GM18873 (cell line): ENCODE results near the gene TMEM255B.
"Not testable (repeated sequence)": the region's sequence is repeated elsewhere in the genome, so short reads cannot be mapped to it uniquely, and the experiment has no call there.

Experiments used
- ATAC-seq: cut with Tn5 transposase; IDR thresholded peaks from one replicate; pipeline ENCODE4 v1.9.1; 2021; ENCODE audit warnings: mild to moderate bottlenecking, moderate library complexity, moderate number of reproducible peaks; ENCODE audit not compliant: unreplicated experiment, low FRiP score

TMEM255B gene

GRCh38 chr13:113813749-113814434 lies 54.9 kb downstream of the TMEM255B start:
- ATAC-seq: no peak

DNA sequence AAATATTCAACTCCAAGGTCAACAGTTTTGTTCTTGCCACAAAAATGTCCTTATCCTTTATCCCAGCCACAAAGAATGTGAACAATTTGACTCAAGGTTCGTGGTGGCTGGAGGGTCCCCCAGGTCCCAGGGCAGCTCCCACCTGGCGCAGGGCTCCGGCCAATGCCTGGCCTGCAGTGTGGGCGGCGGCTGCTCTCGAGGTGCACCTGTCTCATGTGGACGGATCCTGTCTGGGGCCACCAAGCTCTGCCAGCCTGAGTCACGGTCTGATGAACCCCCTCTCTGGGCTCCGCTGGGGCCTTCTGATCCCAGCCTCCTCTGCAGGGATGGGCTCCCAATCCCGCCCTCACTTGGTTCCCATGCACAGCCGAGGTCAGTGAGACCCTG lies 55.4 kb downstream of the TMEM255B start:
- ATAC-seq: no peak

DNA sequence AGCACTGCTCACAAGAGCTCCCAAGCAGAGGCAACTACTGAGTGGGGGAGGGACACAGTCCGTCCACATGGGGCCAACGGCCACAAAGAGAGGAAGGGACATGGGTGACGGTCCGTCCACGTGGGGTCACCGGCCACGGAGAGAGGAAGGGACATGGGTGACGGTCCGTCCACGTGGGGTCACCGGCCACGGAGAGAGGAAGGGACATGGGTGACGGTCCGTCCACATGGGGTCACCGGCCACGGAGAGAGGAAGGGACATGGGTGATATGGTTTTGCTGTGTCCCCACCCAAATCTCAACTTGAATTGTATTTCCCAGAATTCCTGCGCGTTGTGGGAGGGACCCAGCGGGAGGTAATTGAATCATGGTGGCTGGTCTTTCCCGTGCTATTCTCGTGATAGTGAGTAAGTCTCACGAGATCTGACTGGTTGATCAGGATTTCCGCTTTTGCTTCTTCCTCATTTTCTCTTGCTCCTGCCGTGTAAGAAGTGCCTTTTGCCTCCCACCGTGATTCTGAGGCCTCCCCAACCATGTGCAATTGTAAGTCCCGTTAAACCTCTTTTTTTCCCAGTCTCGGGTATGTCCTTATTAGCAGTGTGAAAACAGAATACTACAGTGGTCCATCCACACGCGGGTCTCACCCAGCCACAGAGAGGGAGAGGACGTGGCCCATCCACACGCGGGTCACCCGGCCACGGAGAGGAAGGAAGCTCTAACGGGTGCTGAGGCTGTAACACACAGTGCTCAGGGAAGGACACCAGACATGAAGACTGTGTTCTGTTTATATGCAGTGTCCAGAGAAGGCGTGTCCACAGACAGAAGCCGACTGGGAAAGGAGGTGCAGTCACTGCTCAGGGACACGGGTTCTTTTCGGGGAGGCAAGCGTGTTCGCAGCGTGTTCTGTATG lies 56.4 kb downstream of the TMEM255B start:
- no peak for ATAC-seq

- no peak for ATAC-seq
Observed at GRCh38 chr13:113816254-113816929, 57.4 kb downstream of the TMEM255B start.

GRCh38 chr13:113816946-113817859 lies 58.2 kb downstream of the TMEM255B start:
- no peak for ATAC-seq

DNA sequence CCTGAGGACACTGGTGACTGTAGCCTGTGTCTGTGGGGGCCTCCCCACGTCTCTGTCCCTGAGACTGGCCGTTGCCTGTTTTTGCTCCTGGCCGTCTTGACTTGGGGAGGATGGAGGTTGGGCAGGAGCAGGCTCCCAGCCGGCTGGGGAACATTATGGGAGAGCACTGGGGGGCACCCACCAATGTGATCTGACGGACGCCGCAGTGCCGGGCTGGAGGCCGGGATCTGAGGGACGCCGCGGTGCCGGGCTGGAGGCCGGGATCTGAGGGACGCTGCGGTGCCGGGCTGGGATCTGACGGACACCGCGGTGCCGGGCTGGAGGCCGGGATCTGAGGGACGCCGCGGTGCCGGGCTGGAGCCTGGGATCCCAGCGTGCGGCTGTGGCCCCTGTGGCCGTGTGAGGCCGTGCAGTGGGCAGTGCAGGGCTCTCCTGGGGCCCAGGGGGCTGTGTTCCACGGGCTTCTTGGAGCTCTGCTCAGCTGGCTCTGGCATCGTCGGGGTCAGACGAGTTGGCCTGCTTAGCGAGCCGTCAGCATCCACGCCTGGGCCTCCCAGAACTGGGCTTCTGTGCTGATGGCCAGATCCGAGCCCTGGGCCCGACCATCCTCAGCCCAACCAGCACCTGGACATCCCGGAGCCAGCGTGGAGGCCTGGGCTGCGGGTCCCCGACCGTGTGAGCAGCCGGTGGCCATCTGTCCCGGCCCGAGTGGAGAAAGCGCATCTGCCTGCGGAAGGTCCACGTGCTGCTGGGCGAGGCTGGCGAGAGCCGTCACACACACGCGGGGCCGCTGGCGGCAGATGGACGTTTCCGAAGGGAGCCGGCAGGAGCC lies 59.0 kb downstream of the TMEM255B start:
- ATAC-seq: no peak

- ATAC-seq: no peak
Observed at GRCh38 chr13:113818700-113819295, 59.8 kb downstream of the TMEM255B start.

DNA sequence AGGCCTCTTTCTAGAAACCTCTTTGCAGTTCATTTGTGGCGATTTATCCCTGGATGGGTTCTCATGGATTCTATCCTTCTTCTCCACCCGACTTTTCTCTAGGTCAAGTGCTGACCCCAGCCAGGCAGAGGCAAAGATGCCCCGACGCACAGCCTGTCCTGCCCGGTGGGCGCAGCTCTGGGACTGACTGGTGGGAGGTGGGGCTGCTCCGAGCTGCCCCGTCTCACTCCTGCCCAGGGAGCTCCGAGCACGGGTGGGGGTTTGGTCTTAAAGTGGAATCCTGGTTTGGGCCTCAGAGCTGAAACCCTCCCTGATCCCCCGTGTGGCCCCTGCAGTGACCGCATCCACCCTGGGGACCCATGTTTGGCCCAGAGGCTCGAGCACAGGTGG lies 60.3 kb downstream of the TMEM255B start:
- no peak for ATAC-seq

GRCh38 chr13:113819731-113820715 lies 61.0 kb downstream of the TMEM255B start:
- no peak for ATAC-seq

GRCh38 chr13:113820813-113821651 lies 62.0 kb downstream of the TMEM255B start:
- no peak for ATAC-seq

- no peak for ATAC-seq
Observed at GRCh38 chr13:113821847-113822246, 62.8 kb downstream of the TMEM255B start.

DNA sequence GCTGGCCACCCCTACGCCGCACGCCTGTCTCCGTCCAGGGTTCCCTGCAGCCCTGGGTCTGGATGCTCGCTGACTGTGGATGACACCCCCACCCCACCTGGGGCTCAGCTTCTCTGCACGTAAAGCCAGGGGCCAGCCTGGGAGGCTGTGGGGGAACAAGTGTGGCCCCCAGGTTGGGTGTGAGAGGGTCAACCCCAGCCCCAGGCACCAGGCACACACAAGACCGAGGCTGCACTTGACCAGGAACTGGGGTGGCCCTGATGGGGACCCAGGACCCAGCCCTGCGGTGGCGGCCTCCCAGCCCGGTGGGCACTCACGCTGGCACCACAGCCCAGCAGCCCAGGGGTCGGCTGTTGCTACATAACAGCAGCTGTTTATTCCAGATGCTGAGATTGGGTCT lies 63.2 kb downstream of the TMEM255B start:
- ATAC-seq: no peak

DNA sequence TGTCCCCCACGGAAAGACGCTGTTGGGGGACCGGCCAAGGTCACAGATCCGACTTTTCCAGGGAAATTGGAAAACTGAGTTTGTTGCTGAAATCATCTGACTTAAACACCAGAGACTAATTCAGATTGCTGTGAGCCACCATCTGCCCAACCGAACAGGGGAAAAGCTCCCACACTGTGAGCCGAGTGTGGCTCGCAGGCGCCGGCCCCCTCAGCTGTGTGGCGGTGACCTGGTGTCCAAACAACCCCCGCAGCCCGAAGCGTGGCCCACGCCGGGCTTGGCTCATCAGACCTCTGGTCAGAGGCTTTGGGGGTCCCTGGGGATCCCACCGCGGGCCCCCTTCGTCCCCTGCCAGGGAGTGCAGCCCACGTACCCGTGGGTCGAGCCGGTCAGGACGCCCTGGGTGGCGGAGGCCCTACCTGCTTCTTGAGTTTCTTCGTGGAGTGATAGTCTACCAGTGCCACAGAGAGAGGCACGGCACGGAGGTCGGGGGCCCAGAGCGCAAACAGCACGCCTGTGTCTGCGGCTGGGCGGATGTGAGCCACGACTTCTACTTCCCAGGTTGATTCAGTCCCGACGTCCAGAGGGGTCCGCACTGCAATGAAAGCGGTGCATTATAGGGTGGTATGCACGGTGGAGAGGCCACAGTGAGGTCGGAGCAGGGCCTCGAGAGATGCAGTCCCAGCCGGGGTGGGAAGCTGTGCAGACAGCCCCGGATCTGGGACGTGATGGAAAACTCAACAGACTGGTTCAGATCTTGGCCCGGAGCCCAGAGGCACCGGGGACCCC lies 64.1 kb downstream of the TMEM255B start:
- ATAC-seq: no peak

DNA sequence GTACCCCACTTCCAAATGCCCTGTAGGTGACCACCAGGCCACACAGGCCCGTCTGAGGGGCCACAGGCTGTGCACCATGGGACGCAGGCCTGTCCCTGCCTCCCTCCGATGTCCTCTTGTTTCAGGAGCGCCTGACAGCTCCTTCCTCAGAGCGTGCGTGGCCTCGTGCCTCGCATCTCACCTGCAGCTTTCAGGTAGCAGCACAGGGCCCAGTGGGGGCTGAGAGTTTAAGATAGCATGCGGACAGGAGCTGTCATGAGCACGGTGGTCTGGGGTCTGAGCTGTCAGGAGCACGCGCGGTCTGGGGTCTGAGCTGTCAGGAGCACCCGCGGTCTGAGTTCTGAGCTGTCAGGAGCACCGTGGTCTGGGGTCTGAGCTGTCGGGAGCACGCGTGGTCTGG lies 64.7 kb downstream of the TMEM255B start:
- ATAC-seq: no peak

DNA sequence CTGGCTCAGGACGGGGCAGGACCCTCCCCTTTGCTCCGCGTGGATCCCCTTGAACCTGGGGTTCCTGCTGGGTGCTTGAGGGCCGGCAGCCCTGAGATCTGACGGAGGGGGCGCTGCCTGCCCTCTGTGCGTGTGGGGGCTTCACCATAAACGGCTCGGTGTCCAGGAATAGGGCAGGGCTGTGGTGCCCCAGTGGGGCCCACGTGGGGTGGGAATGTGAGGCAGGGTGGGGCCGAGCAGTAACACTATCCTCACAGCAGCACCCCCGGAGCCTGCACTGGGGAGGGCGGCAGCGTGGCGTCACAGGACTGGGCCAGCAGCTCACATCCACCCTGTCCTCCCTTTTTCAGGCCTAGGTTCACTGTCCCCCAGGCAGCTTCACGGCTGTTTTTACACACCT lies 66.8 kb downstream of the TMEM255B start:
- no peak for ATAC-seq

DNA sequence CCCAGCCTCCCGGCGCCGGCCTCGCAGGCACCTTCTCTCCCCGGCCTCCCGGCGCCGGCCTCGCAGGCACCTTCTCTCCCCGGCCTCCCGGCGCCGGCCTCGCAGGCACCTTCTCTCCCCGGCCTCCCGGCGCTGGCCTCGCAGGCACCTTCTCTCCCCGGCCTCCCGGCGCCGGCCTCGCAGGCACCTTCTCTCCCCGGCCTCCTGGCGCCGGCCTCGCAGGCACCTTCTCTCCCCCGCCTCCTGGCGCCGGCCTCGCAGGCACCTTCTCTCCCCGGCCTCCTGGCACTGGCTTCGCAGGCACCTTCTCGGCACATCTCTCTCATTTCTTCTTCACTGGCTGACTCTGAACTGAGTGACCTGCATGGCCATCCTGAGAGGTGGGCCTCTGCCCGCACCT lies 67.4 kb downstream of the TMEM255B start:
- not testable (repeated sequence) for ATAC-seq
